Measurements from ENCODE around the gene CCNY.

Gene CCNY

DNA sequence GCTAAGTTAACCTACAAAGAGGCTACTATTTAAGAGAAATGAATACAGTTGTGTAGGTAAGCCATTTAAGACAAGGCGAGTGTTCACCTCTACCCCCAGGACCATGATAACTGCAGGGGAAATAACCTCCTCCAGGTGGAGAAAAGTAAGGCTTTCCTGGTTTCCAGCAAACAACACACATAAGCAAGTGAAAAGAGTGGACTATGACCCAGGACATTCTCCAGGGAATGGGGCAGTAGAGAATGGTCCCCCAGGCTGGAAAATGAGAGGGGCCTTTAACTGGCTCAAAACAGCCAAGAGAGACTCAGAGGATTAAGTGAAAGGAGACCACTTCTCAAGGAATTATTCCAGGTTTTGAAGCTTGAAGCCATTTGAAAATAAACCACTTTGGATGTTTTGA is 167.8 kb downstream of the CCNY start:
- no peak for TF ChIP-seq Cebpa-rat (IDR thresholded peaks at IDR 0.05)
- Histone ChIP-seq H3K36me3 (peaks cover 27 to 69% (median 48%) of the 10 kb centered on the region in 11 experiments), H4K20me1 (peaks cover 9 to 100% (median 49%) of the 10 kb centered on the region in 11 experiments; a peak in 18 of 22 replicates), H3K4me2 (no peak overlapping the region), H3K4me3 (no peak overlapping the region), H3K4me1 (peaks cover 0 to 19% (median 0%) of the 10 kb centered on the region in 10 experiments; a peak in 5 of 20 replicates), H3K27ac (no peak overlapping the region), H3K9me3 (replicated peaks in 1 of 11) (no peaks in the 10 kb centered on the region), H3K27me3 (no peaks in the 10 kb centered on the region), H3K9ac (no peak overlapping the region)

DNA sequence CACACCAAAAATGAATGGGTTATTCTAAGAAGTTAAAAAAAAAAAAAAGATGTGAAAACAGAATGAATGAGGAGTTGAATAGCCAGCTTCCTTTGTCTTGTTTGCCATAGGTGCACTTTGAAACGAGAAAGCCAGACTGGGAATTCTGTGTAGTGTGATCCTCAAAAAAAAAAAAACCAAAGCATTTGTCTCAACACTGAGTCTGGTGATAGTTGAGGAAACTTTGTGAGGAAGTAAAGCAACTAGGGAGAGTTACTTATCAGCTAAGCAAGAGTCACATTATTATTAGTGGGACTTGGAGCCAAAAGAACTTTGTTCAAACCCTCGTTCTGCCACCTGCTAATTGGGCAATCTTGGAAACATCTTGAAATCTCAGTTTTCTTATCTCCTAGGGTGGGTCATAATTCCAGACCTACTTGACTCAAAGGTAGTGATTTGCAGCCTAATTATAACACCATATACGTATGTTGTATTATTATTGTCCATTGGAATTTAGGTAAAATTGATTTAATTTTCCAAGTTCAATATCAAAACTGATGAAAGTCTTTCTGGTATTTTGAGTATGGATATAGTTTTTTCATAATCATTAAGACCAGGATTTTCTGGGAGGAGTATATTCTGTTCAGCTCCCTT is 169.0 kb downstream of the CCNY start:
- Histone ChIP-seq H3K36me3 (peaks cover 29 to 71% (median 52%) of the 10 kb centered on the region in 11 experiments), H3K9me3 (replicated peaks in 1 of 11) (no peaks in the 10 kb centered on the region), H3K27me3 (no peaks in the 10 kb centered on the region), H4K20me1 (peaks cover 8 to 98% (median 42%) of the 10 kb centered on the region in 11 experiments; a peak in 17 of 22 replicates), H3K4me2 (no peak overlapping the region), H3K4me1 (peaks cover 0 to 14% (median 7%) of the 10 kb centered on the region in 10 experiments; a peak in 9 of 20 replicates), H3K4me3 (no peak overlapping the region), H3K27ac (no peak overlapping the region), H3K9ac (no peak overlapping the region)
- no peak for TF ChIP-seq Cebpa-rat (IDR thresholded peaks at IDR 0.05)

DNA sequence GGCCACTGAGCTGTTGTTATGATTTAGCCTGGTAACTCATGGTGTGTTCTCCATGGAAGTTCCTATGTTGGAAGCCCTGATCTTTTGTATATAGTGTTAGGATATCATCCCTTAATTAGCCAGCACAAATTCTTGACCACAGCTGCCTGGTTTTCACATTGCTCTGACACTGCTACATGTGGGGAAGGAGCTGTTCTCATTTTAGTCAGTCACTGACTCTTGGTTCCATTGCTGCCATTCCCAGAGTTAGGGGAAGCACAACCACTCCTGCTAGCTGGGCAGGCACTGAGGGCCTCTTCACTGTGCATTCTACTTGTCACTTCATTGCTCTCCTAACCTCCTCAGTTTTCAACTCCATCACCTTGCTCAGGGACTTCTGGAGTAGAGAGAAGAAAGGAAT is 170.4 kb downstream of the CCNY start:
- no peaks in the 10 kb centered on the region for H3K27me3 ChIP-seq
- H3K36me3 ChIP-seq: peaks cover 36 to 69% (median 53%) of the 10 kb centered on the region in 11 experiments
- no peak overlapping the region for H3K27ac ChIP-seq
- H3K9me3 ChIP-seq (replicated peaks in 1 of 11): 0 out of 22 replicates have a peak, but pooled peaks cover 0 to 3% (median 0%) of the 10 kb centered on the region in 11 experiments
- peak overlapping the region in 1 of 11 experiments; percentile 24; a peak in 1 of 22 replicates for H3K4me2 ChIP-seq
- no peak for TF ChIP-seq Cebpa-rat (IDR thresholded peaks at IDR 0.05)
- no peak overlapping the region for H3K4me3 ChIP-seq
- no peak overlapping the region for H3K9ac ChIP-seq
- H3K4me1 ChIP-seq: peaks cover 8 to 21% (median 14%) of the 10 kb centered on the region in 10 experiments; a peak in 19 of 20 replicates
- H4K20me1 ChIP-seq: peaks cover 3 to 98% (median 37%) of the 10 kb centered on the region in 11 experiments; a peak in 17 of 22 replicates

DNA sequence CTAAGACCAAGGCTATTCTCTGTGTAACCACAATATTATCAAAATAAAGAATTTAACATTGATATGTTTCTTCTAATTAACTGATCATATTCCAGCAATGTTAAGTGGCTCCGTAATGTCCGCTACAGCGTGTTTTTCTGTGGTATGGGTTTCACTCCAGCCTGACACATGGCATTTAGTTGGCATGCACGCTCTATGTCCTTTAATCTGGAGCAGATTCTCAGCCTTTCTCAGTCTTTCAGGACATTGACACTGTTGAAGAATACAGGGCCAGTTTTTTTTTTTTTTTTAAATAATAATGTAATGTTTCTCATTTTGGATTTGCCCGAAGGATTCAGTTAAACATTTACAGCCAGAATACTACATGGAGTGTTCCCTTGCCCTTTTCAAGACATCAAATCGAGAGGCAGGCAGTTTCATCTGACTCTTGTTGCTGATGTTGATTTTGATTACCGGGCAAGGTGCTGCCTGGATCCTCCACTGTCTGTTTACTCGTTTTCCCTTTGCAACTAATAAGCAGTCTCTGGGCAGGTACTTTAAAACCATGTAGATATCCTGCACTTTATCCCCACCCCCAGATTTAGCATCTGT is 171.3 kb downstream of the CCNY start:
- 0 out of 22 replicates have a peak, but pooled peaks cover 0 to 3% (median 0%) of the 10 kb centered on the region in 11 experiments for H3K9me3 ChIP-seq (replicated peaks in 1 of 11)
- TF ChIP-seq Cebpa-rat (IDR thresholded peaks at IDR 0.05): no peak
- H3K4me1 ChIP-seq: peaks cover 17 to 29% (median 23%) of the 10 kb centered on the region in 10 experiments; a peak in 19 of 20 replicates

DNA sequence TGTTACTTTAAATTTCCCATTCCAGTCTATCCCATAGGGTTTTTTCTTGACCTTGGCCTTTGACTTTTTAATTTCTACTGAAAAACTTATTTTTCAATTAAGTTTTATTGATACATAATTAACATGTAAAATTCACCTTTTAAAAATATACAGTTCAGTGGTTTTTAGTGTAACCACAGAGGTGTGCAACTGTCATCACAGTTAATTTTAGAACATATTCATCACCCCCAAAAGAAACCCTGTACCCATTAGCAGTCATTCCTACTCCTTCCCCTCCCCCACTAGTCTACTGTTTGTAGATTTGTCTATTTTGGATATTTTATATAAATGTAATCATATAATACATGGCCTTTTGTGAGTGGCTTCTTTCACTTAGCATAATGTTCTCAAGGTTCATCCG is 172.3 kb downstream of the CCNY start:
- Histone ChIP-seq H3K4me1 (peaks cover 18 to 31% (median 23%) of the 10 kb centered on the region in 10 experiments; a peak in 19 of 20 replicates), H3K9ac (no peak overlapping the region), H3K4me2 (no peak overlapping the region), H3K27ac (no peak overlapping the region), H3K36me3 (peaks cover 22 to 57% (median 36%) of the 10 kb centered on the region in 11 experiments; a peak in 21 of 22 replicates), H3K4me3 (no peak overlapping the region), H3K9me3 (replicated peaks in 1 of 11) (0 out of 22 replicates have a peak, but pooled peaks cover 0 to 3% (median 0%) of the 10 kb centered on the region in 11 experiments), H3K27me3 (no peaks in the 10 kb centered on the region), H4K20me1 (peaks cover 0 to 98% (median 37%) of the 10 kb centered on the region in 11 experiments; a peak in 18 of 22 replicates)
- TF ChIP-seq Cebpa-rat (IDR thresholded peaks at IDR 0.05): no peak

More for the DNA sequence above, 171.3 kb downstream of the CCNY start:
- no peaks in the 10 kb centered on the region for H3K27me3 ChIP-seq
- H3K4me3 ChIP-seq: no peak overlapping the region
- H3K27ac ChIP-seq: no peak overlapping the region
- H3K9ac ChIP-seq: no peak overlapping the region
- H3K4me2 ChIP-seq: no peak overlapping the region
- H3K36me3 ChIP-seq: peaks cover 32 to 61% (median 46%) of the 10 kb centered on the region in 11 experiments
- peaks cover 0 to 98% (median 35%) of the 10 kb centered on the region in 11 experiments; a peak in 18 of 22 replicates for H4K20me1 ChIP-seq

DNA sequence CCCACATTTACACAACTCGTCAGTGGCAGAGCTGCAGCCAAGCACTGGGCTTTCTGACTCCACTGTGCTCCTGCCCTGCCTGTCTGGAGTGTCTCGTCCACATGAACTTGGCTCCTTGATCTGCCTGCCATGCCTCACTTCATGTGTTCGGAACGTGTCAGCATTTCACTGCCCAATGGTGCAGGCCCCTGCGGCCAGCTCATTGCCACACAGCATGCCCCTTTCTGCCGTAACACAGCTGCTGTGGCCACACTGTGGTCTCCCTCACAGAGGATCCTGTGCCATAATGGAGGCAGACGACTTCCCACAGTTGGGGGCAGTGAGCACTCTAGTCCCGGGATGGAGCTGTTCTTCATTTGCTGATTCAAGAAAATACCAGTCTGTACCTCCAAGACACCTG is 174.6 kb downstream of the CCNY start:
- H3K27me3 ChIP-seq: no peaks in the 10 kb centered on the region
- 0 out of 22 replicates have a peak, but pooled peaks cover 0 to 3% (median 0%) of the 10 kb centered on the region in 11 experiments for H3K9me3 ChIP-seq (replicated peaks in 1 of 11)
- H4K20me1 ChIP-seq: peaks cover 5 to 98% (median 54%) of the 10 kb centered on the region in 11 experiments; a peak in 19 of 22 replicates
- H3K27ac ChIP-seq: no peak overlapping the region
- H3K4me2 ChIP-seq: no peak overlapping the region
- peaks cover 16 to 51% (median 27%) of the 10 kb centered on the region in 11 experiments; a peak in 21 of 22 replicates for H3K36me3 ChIP-seq
- H3K4me1 ChIP-seq: peaks cover 18 to 41% (median 27%) of the 10 kb centered on the region in 10 experiments; a peak in 19 of 20 replicates
- no peak for TF ChIP-seq Cebpa-rat (IDR thresholded peaks at IDR 0.05)
- no peak overlapping the region for H3K9ac ChIP-seq
- H3K4me3 ChIP-seq: no peak overlapping the region

DNA sequence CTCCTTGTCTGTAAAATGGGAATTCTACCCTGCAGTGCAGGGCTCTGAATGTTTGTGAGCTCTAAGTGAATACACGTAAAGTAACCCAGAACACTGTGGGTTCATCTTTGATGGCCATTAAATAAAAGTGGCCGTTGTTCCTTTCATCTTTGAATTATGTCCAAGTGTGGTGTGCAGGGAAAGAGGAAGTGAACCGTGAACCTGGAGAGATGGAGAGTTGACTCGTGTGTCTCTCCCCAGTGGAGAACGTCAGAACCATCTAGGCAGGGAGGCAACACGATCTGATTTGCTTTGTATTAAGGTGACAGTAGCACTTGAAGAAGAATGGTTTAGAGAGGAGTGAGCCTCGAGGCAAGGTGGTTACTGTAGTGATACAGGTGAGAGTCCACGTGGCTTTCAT is 175.3 kb downstream of the CCNY start:
- Histone ChIP-seq H3K9ac (no peak overlapping the region), H3K27ac (no peak overlapping the region), H3K27me3 (no peaks in the 10 kb centered on the region), H3K9me3 (replicated peaks in 1 of 11) (0 out of 22 replicates have a peak, but pooled peaks cover 0 to 3% (median 0%) of the 10 kb centered on the region in 11 experiments), H3K36me3 (peaks cover 16 to 46% (median 27%) of the 10 kb centered on the region in 11 experiments; a peak in 21 of 22 replicates), H3K4me1 (peaks cover 18 to 41% (median 32%) of the 10 kb centered on the region in 10 experiments; a peak in 19 of 20 replicates), H4K20me1 (peaks cover 7 to 97% (median 53%) of the 10 kb centered on the region in 11 experiments; a peak in 19 of 22 replicates), H3K4me3 (no peak overlapping the region), H3K4me2 (peak overlapping the region in 10 of 11 experiments; percentile 10 to 67 (median 28); a peak in 15 of 22 replicates)
- TF ChIP-seq Cebpa-rat (IDR thresholded peaks at IDR 0.05): no peak

DNA sequence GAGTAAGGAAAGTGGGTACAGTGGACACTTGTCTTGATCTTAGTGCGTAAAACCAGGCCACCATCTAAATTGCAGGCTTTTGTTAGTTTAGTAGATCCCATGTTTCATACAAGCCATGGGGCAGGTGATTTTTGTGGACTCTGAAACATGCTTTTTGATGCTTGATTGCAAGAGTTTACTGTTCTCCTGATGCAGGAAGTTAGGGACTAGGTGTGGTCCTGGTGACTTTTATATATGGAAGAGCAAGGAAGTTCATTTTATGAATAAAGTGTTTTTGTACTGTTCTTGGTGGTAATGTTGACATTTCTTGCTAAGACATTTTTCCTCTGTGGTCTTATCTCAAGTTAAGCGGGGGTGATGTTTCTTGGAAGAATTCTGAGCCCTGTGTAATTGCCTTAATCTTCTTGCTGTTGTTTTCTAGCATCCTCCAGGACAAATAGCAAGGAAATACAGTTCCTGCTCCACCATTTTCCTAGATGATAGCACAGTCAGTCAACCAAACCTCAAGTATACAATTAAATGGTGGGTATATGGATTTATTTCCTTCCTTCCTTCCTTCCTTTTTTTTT is 179.9 kb downstream of the CCNY start:
- TF ChIP-seq Cebpa-rat (IDR thresholded peaks at IDR 0.05): no peak
- Histone ChIP-seq H4K20me1 (peaks cover 3 to 85% (median 39%) of the 10 kb centered on the region in 11 experiments; a peak in 17 of 22 replicates), H3K27me3 (no peaks in the 10 kb centered on the region), H3K9ac (no peak overlapping the region), H3K9me3 (replicated peaks in 1 of 11) (no peaks in the 10 kb centered on the region), H3K4me2 (peak overlapping the region in 2 of 11 experiments; percentile 0 to 16; a peak in 2 of 22 replicates), H3K4me3 (no peak overlapping the region), H3K4me1 (peaks cover 12 to 66% (median 22%) of the 10 kb centered on the region in 10 experiments; a peak in 19 of 20 replicates), H3K36me3 (peaks cover under 1 to 46% (median 34%) of the 10 kb centered on the region in 11 experiments; a peak in 21 of 22 replicates), H3K27ac (no peak overlapping the region)

All from BLaER1 treated with 17β-estradiol and CSF1 and Interleukin-3, amounts not matched to agents 10 nM and 100 nM (cell line).